Tibial artery (tissue), 4 donors: ENCODE data around the gene ANO6.

Experiments
- DNase-seq, 2 donors: peaks; one replicate each; pipeline ENCODE4 v3.0.0-alpha.2; 2019
- H3K27ac ChIP-seq, 2 donors: fragments of 200-600 bp; sonication (generic) in 1 of 2; 1 replicate in 1 of 2; 2 replicates in 1 of 2; pipeline ENCODE4 v1.5.1; 2018 to 2019; ENCODE audit warnings: mild to moderate bottlenecking in 1 of 2
- H3K27me3 ChIP-seq, 2 donors: fragments of 200-600 bp; sonication (generic) in 1 of 2; one replicate each; pipeline versions ENCODE4 v1.5.1 to v1.6.0; 2016 to 2019
- H3K36me3 ChIP-seq, 3 donors: fragments of 200-600 bp; sonication (generic) in 2 of 3; one replicate each; pipeline ENCODE4 v1.5.1; 2016 to 2019; ENCODE audit warnings: mild to moderate bottlenecking in 2 of 3
- H3K4me1 ChIP-seq, 4 donors: fragments of 200-600 bp; sonication (generic) in 2 of 4; 1 replicate in 3 of 4; 2 replicates in 1 of 4; pipeline ENCODE4 v1.5.1; 2016 to 2019
- H3K4me3 ChIP-seq, 2 donors: fragments of 200-600 bp; sonication (generic) in 1 of 2; 1 replicate in 1 of 2; 2 replicates in 1 of 2; pipeline ENCODE4 v1.5.1; 2018 to 2019; ENCODE audit warnings: mild to moderate bottlenecking in 2 of 2
- H3K9me3 ChIP-seq, 3 donors: fragments of 200-600 bp; sonication (generic) in 1 of 3; one replicate each; pipeline ENCODE4 v1.5.1; 2016 to 2019
- intact Hi-C: fragments of 100-400 bp; cut with DNase I; formaldehyde crosslinking; loops from one replicate; pipeline ENCODE4 v1.15.0; 2023; ENCODE audit warnings: low total_unique reads
- TF ChIP-seq, protein P1 (sequence below), 2 experiments: fragments of 200-600 bp in 1 of 2; fragments of 450-650 bp in 1 of 2; IDR thresholded peaks; one replicate each; pipeline ENCODE4 v1.5.1; 2017 to 2019; ENCODE audit warnings: antibody characterized with exemption in 2 of 2, mild to moderate bottlenecking in 1 of 2, moderate library complexity in 1 of 2

Gene ANO6

DNA sequence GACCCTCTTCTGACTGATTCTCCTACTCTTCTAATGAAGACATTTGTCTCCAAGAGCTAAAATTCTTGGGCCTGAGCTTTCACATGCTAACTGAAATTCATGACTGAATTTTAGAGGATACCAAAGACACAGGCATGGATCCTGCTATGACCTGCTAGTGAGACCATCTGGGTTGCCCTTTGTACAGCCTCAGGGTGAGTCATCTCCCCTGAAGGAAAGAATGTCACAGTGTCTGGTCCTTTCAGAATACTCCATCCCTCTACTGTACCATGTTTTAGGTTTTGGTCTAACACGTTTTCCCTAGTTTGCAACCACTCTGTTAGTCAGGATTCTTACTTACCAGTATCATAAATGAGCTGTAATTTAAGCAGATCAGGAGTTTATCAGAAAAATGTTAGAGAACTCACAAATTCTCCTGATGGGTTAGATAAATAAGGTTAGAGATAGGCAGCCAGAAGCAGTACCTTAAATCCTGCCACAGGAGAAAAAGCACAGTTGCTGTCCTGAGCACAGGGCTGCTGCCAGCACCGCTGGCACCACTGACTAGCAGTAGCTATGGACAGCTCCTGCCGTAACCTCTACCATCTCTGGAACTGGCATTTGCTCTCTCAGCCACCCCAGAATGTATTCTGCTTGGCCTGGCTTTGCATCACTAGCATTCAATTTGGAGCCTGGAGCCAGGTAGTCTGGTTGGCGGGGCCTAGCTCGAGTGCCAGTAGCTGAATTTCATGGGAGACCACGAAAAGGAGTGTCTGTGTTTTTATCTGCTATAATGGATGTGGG, 127.6 kb downstream of the ANO6 start:
- no peaks in the 10 kb centered on the region for H3K27me3 ChIP-seq
- H3K4me3 ChIP-seq = no peak overlapping the region
- no peaks in the 10 kb centered on the region for H3K9me3 ChIP-seq
- peaks cover 0 to 29% (median 3%) of the 10 kb centered on the region in 4 donors for H3K4me1 ChIP-seq
- no peak overlapping the region for H3K27ac ChIP-seq
- peaks cover 6% of the 10 kb centered on the region in 3 donors for H3K36me3 ChIP-seq
- TF ChIP-seq, protein P1, sequence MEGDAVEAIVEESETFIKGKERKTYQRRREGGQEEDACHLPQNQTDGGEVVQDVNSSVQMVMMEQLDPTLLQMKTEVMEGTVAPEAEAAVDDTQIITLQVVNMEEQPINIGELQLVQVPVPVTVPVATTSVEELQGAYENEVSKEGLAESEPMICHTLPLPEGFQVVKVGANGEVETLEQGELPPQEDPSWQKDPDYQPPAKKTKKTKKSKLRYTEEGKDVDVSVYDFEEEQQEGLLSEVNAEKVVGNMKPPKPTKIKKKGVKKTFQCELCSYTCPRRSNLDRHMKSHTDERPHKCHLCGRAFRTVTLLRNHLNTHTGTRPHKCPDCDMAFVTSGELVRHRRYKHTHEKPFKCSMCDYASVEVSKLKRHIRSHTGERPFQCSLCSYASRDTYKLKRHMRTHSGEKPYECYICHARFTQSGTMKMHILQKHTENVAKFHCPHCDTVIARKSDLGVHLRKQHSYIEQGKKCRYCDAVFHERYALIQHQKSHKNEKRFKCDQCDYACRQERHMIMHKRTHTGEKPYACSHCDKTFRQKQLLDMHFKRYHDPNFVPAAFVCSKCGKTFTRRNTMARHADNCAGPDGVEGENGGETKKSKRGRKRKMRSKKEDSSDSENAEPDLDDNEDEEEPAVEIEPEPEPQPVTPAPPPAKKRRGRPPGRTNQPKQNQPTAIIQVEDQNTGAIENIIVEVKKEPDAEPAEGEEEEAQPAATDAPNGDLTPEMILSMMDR (IDR thresholded peaks at IDR 0.05) = no peak
- intact Hi-C loops = no loop called here
- DNase-seq = no peak

DNA sequence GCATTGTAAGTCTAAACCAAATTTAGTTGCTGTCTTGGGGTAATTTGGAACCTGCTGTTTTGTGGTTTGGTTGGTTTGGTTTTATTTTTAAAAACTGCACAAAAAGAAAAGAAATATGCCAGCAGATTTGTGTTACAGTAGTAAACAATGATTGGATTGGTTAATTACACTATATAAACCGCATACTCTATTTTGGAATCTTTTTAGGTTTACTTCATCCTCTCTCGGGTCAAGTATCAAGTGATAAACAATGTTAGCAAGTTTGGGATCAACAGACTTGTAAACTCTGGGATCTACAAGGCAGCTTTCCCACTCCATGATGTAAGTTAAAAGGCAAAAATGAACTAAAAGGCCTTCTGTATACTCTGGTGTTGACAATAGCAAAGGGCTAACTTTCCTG, 132.4 kb downstream of the ANO6 start:
- Histone ChIP-seq H3K9me3 (no peaks in the 10 kb centered on the region), H3K4me1 (peaks cover 0 to 31% (median 5%) of the 10 kb centered on the region in 4 donors), H3K27ac (no peak overlapping the region), H3K27me3 (no peaks in the 10 kb centered on the region), H3K36me3 (peaks cover 13 to 30% (median 30%) of the 10 kb centered on the region in 3 donors), H3K4me3 (no peak overlapping the region)
- DNase-seq = no peak
- TF ChIP-seq, protein P1 (IDR thresholded peaks at IDR 0.05) = no peak
- intact Hi-C loops = no loop called here

DNA sequence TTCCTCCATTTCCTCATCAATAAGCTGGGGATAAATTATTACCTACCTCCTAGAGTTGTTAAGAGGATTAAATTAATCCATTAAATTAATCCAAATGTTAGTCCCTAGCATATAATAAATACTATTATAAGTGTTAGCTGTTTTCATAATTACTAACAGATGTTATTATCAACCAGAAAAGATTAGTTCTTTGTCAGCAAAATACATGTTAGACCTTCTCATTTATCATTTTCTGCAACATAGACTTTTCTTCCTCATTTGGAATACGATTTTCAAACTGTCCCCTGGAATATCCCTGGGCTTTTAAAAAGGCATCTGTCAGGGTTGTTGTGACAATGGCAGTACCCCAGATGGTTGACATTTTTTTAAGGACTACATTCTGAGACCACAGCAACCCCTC, 133.1 kb downstream of the ANO6 start:
- Histone ChIP-seq H3K27me3 (no peaks in the 10 kb centered on the region), H3K36me3 (peaks cover 13 to 32% (median 30%) of the 10 kb centered on the region in 3 donors), H3K4me3 (no peak overlapping the region), H3K9me3 (no peaks in the 10 kb centered on the region), H3K4me1 (peaks cover 0 to 26% (median 5%) of the 10 kb centered on the region in 4 donors), H3K27ac (no peak overlapping the region)
- no peak for DNase-seq
- TF ChIP-seq, protein P1 (IDR thresholded peaks at IDR 0.05) = no peak
- intact Hi-C loops = no loop called here

DNA sequence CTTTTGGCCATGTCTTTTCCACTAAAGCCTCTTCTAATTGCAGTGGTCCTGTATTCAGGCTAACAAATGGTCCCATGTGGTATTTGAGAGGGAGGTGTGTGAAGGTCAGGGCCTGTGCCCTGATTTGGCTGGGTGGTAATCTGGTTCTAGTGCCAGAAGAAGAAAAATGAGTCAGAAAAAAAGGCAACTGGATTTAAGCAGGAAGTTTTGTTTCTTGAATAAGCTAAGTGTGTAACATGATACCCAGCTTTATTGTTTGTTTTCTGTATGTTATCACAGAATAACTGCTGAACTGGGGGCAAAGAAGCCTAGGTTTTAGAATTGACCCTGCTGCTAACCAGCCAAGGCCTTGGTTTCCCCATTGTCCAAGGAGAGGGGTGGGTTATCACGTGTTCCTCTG, 134.0 kb downstream of the ANO6 start:
- peaks cover 0 to 28% (median 5%) of the 10 kb centered on the region in 4 donors for H3K4me1 ChIP-seq
- intact Hi-C loops = no loop called here
- H3K27ac ChIP-seq = peak overlapping the region in 1 of 2 donors; percentile 6
- no peak for DNase-seq
- no peak overlapping the region for H3K4me3 ChIP-seq
- no peaks in the 10 kb centered on the region for H3K27me3 ChIP-seq
- no peaks in the 10 kb centered on the region for H3K9me3 ChIP-seq
- TF ChIP-seq, protein P1 (IDR thresholded peaks at IDR 0.05) = no peak
- peaks cover 13 to 37% (median 30%) of the 10 kb centered on the region in 3 donors for H3K36me3 ChIP-seq

DNA sequence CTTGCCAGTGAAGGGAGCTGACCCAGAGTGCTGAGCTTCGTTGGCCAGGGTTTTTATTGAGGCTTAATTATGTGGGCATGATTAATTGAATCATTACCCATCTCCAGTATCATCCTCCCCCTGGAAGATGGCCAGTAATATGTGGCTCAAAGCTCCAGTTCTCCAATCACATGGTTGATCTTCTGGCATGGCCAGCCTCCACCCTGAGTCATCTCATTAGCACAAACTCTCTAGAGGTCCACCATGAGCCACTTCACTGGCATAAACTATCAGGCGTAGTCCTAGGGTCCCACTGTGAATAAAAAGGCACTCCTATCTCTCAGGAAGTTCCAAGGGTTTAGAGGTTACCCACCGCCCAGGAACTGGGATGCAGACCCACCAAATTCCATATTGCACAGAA, 135.0 kb downstream of the ANO6 start:
- intact Hi-C loops = no loop called here
- Histone ChIP-seq H3K4me3 (no peak overlapping the region), H3K4me1 (peaks cover 0 to 35% (median 12%) of the 10 kb centered on the region in 4 donors), H3K27me3 (no peaks in the 10 kb centered on the region), H3K9me3 (no peaks in the 10 kb centered on the region), H3K27ac (peak overlapping the region in 1 of 2 donors; percentile 43), H3K36me3 (peaks cover 13 to 37% (median 30%) of the 10 kb centered on the region in 3 donors)
- TF ChIP-seq, protein P1 (IDR thresholded peaks at IDR 0.05) = no peak
- peak; percentile 52 to 70 for DNase-seq
